DOHH2 (cell line): ENCODE results near the gene NUDT14.

Source experiments
- EZH2phosphoT487 ChIP-seq: fragments of 200-600 bp; sonication (generic); IDR thresholded peaks from 2 replicates; pipeline ENCODE4 v1.6.1; 2017; ENCODE audit warnings: borderline replicate concordance, mild to moderate bottlenecking, antibody characterized with exemption, low read length, moderate library complexity, mixed read lengths
- TF ChIP-seq, protein P1 (sequence below): fragments of 200-600 bp; sonication (generic); IDR thresholded peaks from one replicate; pipeline ENCODE4 v1.5.1; 2014; ENCODE audit warnings: antibody characterized with exemption, mild to moderate bottlenecking, low read depth, low read length; ENCODE audit not compliant: poor library complexity, severe bottlenecking

DNA sequence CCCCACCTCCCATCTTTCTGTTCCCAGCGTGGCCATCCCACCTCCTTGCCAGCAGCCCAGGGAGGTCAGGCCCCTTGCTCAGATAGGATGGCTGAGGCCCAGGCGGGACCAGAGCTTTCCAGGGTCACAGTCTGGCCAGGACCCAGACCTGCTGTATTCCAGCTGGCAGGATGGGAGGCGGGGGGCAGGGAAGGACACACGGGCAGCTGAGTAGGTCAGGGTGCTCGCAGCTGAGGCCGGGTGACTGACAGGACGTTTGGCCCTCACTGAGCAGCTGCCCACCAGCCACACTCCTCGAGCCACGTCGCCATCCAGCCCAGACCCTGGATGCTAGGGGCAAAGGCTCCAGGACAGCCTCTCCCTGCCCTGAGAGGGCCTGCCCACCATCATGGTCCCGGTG is 4.0 kb downstream of the NUDT14 start:
- TF ChIP-seq, protein P1, sequence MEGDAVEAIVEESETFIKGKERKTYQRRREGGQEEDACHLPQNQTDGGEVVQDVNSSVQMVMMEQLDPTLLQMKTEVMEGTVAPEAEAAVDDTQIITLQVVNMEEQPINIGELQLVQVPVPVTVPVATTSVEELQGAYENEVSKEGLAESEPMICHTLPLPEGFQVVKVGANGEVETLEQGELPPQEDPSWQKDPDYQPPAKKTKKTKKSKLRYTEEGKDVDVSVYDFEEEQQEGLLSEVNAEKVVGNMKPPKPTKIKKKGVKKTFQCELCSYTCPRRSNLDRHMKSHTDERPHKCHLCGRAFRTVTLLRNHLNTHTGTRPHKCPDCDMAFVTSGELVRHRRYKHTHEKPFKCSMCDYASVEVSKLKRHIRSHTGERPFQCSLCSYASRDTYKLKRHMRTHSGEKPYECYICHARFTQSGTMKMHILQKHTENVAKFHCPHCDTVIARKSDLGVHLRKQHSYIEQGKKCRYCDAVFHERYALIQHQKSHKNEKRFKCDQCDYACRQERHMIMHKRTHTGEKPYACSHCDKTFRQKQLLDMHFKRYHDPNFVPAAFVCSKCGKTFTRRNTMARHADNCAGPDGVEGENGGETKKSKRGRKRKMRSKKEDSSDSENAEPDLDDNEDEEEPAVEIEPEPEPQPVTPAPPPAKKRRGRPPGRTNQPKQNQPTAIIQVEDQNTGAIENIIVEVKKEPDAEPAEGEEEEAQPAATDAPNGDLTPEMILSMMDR, result no peak
- no peak for TF ChIP-seq EZH2phosphoT487
